IMR-90 (cell line): ENCODE results near the gene GLS.

Experiments
- BHLHE40 ChIP-seq: fragments of 150-350 bp; IDR thresholded peaks from 2 replicates; pipeline ENCODE4 v1.6.1; 2016; ENCODE audit warnings: mild to moderate bottlenecking, low read depth, low read length
- CEBPB ChIP-seq: IDR thresholded peaks from 2 replicates; pipeline ENCODE4 v1.6.1; 2012; ENCODE audit warnings: low read depth, low read length, improper control_type of control experiment
- CTCF ChIP-seq: conservative IDR thresholded peaks from 2 replicates; pipeline ENCODE4 v1.5.1; 2012; ENCODE audit warnings: mild to moderate bottlenecking, low read depth, low read length, improper control_type of control experiment
- ELK1 ChIP-seq: fragments of 150-350 bp; IDR thresholded peaks from 2 replicates; pipeline ENCODE4 v1.6.1; 2016; ENCODE audit warnings: low read depth, mild to moderate bottlenecking, low read length, moderate library complexity, borderline replicate concordance
- FOS ChIP-seq: fragments of 150-350 bp; IDR thresholded peaks from 2 replicates; pipeline ENCODE4 v1.6.1; 2016; ENCODE audit warnings: low read depth, low read length
- MAZ ChIP-seq: IDR thresholded peaks from 2 replicates; pipeline ENCODE4 v1.6.1; 2012; ENCODE audit warnings: low read depth, mild to moderate bottlenecking, low read length, improper control_type of control experiment, moderate library complexity, borderline replicate concordance
- NFE2L2 ChIP-seq: fragments of 150-350 bp; IDR thresholded peaks from 2 replicates; pipeline ENCODE4 v1.6.1; 2016; ENCODE audit warnings: low read depth, mild to moderate bottlenecking, low read length
- POLR2A ChIP-seq: IDR thresholded peaks from 2 replicates; pipeline ENCODE4 v1.6.1; 2012; ENCODE audit warnings: mild to moderate bottlenecking, low read depth, low read length
- RAD21 ChIP-seq: IDR thresholded peaks from 2 replicates; pipeline ENCODE4 v1.6.1; 2012; ENCODE audit warnings: low read length, improper control_type of control experiment
- RCOR1 ChIP-seq: IDR thresholded peaks from 2 replicates; pipeline ENCODE4 v1.6.1; 2012; ENCODE audit warnings: mild to moderate bottlenecking, low read length, improper control_type of control experiment; ENCODE audit not compliant: insufficient replicate concordance
- SMC3 ChIP-seq: fragments of 150-350 bp; IDR thresholded peaks from 2 replicates; pipeline ENCODE4 v1.6.1; 2016; ENCODE audit warnings: low read depth, mild to moderate bottlenecking, antibody characterized with exemption, low read length, moderate library complexity

- no peak for TF ChIP-seq CTCF
- TF ChIP-seq POLR2A = no peak
- no peak for TF ChIP-seq ELK1
- TF ChIP-seq FOS = no peak
- no peak for TF ChIP-seq CEBPB
- TF ChIP-seq SMC3 = no peak
- no peak for TF ChIP-seq RCOR1
- TF ChIP-seq RAD21 = no peak
- TF ChIP-seq MAZ = no peak
- TF ChIP-seq NFE2L2 = no peak
- no peak for TF ChIP-seq BHLHE40
Measured at GRCh38 chr2:190980630-190981209, 100.1 kb downstream of the GLS start.
